Effector CD4-positive, alpha-beta T cell (primary cell): ENCODE data around the gene CYP19A1.

Experiments
- DNase-seq: peaks from one replicate; pipeline ENCODE4 v3.0.0-alpha.2; 2020

CYP19A1 gene

GRCh38 chr15:51356983-51357382 lies 18.6 kb upstream of the CYP19A1 start:
- no peak for DNase-seq

DNA sequence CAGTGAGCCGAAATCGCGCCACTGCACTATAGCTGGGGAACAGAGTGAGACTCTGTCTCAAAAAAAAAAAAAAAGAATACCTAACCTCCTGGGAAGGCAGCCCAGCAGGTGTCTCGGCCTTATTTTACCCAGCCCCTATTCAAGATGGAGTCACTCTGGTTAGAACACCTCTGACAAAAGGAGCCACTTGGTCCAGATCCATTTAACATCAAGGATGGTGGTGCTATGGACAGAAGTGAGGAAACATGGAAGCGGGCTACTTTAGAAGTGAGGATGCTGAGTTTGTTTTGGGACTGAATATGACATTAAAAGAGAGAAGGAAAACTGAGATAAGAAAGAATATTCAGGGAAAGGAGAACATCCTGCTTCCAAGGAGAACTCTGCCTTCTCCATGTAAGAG lies 17.8 kb upstream of the CYP19A1 start:
- DNase-seq, result no peak

- DNase-seq, result no peak
Observed at GRCh38 chr15:51355096-51355495, 16.7 kb upstream of the CYP19A1 start.

DNA sequence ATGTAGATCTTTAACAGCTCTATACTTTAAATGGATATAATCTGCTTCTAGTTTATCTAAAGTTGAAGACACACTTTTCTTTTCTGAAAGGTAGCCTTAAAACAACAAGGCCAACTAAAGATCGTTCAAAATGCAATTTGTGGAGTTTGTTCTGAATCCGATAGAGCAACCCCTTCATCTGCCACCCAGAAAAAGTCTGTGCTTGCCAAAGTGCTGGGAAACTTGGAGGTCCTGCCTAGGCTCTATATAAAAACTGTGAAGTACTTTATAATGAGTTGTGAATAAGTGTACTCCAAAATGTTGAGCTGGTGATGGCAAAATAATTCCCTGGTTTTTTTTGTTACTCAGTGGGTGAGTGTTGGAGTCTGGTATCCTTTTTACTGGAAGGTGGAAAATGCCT lies 15.6 kb upstream of the CYP19A1 start:
- no peak for DNase-seq

GRCh38 chr15:51350723-51351122 lies 12.3 kb upstream of the CYP19A1 start:
- no peak for DNase-seq

DNA sequence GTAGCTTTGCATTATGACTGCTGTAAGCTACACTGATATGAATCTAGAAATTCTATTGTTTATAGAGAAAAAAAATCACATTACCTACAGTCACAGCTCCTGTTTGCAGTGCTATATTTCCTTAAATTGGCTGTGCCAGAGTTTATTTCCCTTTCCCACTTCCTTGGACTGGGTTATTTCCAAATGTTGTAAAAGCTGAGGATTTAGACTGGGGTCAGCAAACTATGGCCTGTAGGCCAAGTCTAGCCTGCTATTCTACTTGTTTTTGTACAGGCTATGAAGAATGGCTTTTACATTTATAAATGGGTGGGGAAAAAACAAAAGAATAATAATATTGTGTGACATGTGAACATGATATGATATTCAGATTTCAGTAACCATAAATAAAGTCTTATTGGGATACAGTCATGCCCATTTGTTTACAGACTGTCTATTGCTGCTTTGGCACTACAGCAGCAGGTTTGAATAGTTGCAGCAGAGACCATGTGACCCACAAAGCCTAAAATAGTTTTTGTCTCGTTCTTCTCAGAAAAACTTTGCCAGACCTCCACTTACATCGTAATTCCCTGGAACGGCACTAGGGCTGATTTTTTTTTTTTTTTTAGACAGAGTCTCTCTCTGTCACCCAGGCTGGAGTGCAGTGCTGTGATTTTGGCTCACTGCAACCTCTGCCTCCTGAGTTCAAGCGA lies 10.9 kb upstream of the CYP19A1 start:
- DNase-seq, result no peak

DNA sequence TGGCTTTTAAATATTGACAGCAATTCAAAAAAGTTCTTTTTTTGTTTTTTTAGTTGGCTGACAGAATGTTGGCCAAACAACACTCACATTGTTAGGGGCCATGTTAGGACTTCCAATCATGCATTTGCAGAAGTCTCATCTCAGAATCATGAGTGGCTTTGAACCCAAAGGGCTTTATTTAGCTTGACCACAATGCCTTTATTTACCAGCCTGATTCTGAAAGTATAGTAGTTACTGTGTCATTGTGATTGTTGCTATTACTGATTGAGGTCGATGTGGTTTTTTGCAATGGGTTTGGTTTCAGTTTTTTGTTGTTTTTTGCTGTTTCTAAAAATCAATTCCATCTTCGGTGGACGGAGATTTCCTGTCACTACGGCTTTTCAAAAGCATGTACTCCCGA lies 10.3 kb upstream of the CYP19A1 start:
- DNase-seq, result no peak

DNA sequence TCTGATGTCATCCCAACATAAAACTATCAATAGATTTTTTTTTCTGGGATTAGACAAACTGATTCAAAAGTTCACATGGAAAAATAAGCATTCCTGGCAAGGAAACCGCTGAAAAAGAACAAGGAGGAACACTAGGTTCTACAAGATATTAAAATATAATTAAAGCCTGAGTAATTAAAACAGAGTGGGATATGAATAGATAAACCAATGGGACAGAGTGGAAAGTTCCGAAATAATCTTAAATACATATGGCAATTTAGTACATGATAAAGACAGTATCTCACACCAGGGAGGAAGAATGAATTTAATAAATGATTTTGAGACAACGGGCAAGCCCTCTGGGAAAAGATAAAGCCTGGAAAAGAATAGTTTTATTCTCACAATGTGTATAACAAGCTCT lies 7.7 kb upstream of the CYP19A1 start:
- DNase-seq, result no peak

DNA sequence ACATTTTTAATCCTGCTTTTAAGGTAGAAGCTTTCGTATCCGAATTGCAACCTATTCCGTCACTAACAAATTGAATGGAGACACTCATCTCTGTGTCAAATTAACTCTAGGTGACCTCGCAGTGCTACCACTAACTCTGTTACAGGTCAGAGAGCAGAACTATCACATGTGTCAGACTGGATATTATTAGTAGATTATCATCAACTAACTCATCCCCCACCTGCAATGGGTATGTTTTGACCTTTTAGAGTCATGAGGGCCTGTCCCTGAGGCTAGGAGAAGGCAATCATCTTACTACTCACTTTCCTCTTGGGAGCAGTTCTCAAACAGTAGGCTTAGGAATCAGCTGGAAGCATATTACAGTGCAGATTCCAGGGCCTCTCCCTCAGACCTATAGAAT lies 5.1 kb upstream of the CYP19A1 start:
- DNase-seq, result no peak

- no peak for DNase-seq
Observed at GRCh38 chr15:51342227-51342999, 4.0 kb upstream of the CYP19A1 start.

DNA sequence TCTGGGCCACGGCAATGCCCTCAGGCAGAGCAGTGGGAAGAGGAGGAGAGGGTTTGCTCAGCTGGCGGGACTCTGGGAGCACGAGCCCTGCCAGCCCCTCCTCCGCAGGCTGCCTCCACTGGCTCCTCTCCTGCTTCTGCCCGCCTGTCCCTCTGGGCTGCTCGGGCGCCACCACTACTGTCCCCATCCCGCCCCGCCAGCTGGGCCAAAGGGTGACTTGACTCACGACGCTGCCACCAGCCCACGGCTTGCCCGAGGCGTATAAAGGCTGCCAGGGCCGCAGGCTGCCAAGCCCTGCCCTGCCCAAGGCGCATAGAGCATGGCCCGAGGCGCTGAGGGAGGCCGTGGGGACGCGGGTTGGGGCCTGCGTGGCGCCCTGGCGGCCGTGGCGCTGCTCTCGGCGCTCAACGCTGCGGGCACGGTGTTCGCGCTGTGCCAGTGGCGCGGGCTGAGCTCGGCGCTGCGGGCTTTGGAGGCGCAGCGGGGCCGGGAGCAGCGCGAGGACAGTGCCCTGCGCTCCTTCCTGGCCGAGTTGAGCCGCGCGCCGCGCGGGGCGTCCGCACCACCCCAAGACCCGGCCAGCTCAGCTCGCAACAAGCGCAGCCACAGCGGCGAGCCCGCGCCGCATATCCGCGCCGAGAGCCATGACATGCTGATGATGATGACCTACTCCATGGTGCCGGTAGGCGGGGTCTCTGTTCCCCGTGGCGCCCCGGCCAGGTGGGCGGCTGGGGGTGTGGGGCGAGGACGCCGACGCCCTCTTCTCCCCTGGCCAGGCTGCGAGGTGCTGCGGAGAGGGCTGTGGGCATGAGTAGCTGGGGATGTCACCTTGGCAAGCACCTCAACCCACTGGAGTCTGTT lies 3.2 kb upstream of the CYP19A1 start, which contains the start of gene GLDN:
Gene GLDN, plus strand, starts transcription at position 290 of the 861 bp plus-strand sequence. Its CDS starts 30 bp downstream, at position 320.
- DNase-seq, result no peak

DNA sequence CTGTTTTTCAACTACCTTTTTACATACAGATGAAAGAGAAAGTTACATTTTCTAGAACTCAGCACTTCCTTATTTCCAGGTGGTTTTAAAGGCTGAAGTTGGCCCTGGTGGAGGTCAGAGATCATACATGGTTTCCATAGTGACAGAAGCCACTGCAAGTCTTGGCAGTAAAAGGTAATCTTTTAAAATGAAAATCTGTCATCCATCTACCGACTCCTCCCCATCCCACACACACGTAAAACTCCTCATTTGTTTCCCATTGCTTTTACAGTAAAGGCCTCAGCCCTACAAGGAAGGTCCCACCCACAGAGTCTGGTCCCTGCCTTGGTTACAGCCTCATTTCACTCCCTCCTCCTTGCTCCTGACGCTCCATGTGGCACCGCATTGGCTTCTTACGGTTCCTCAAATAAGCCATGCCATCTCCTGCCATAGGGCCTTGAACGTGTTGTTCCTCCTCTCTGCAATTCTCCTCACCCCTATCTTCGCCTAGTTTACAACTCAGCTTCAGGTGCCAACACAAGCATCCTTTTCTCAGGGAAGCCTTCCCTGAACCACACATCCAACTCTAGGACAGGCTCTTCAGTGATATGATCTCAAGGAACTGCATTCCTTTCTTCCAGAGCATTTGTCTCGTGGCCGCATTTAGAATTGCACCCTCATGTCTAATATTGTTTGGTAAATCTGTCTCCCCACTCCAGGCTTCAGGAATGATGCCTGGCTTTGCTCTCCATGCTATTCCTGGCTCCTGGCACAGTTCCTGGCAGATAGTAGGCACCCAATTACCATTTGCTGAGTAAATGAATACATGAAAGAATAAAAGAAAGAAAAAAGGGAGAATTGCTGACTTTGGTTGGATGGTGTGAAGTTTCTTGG lies 2.6 kb downstream of the CYP19A1 start:
- no peak for DNase-seq

GRCh38 chr15:51335087-51335486 lies 3.3 kb downstream of the CYP19A1 start:
- DNase-seq, result no peak

- no peak for DNase-seq
Observed at GRCh38 chr15:51334011-51334451, 4.4 kb downstream of the CYP19A1 start.

- DNase-seq, result no peak
Observed at GRCh38 chr15:51333571-51333970, 4.8 kb downstream of the CYP19A1 start.

GRCh38 chr15:51332206-51333147 lies 5.9 kb downstream of the CYP19A1 start:
- no peak for DNase-seq

GRCh38 chr15:51331141-51331540 lies 7.3 kb downstream of the CYP19A1 start:
- no peak for DNase-seq

DNA sequence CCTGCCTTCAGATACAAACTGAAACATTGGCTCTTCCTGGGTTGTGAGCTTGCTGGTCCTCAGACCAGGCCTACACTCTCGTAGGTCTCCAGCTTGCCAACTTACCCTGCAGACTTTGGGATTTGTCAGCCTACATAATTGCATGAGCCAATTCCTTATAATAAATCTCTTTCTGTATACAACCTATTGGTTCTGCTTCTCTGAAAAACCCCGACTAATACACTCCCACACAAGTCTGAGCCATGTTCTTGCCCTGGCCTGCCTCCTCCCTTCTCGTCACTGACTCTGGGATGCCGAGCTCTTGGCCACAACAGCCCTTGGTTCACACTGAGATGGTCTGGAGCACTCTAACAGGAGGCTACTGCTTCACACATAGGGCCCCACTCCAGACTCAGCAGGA lies 9.5 kb downstream of the CYP19A1 start:
- no peak for DNase-seq

GRCh38 chr15:51327081-51327480 lies 11.3 kb downstream of the CYP19A1 start:
- no peak for DNase-seq

DNA sequence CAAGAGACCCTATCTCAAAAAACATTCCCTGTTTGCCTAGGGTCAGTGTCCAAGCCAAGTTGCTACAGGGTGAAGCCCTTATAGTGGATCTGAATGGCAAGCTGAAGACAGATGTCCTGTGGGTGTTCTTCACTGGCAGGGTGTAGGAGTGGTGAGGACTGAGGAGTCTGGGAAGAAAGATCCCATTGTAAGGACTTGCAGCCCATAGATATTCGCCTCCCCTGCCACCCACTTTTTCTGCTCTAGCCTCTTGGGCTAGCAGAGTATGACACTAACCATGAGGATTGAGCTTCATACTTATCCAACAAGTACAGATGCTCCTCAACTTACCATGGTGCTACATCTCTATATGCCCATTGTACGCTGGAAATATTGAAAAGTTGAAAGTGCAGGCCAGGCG lies 13.2 kb downstream of the CYP19A1 start:
- DNase-seq, result no peak

DNA sequence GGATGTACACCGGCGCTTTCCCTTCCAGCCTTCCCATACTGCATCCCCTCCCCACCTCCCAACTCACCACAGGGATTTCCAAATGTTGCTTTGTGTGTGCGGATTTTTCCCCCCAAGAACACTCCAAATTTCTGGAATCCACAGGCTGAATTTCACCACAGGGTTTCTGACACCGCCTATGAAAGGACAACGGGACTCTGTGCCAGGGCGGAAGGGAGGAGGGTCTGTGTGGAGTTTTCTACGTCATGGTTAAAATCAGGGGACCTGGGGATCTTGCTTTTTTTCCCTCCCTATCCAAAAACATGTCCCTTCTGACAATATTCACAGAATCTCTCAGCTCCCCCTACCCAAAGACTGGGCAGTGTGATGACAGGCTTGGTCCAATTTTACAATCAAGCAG lies 14.6 kb downstream of the CYP19A1 start:
- DNase-seq, result no peak
